Stimulated activated naive CD8-positive, alpha-beta T cell treated with anti-CD3 and anti-CD28 coated beads, Interleukin-15, Interleukin-2, amounts not matched to agents 100 ng/mL and 50 ng/mL, for 24 hours (primary cell): Measurements from ENCODE around the gene NAGLU.
"Not testable (repeated sequence)": the region's sequence is repeated elsewhere in the genome, so short reads cannot be mapped to it uniquely, and the experiment has no call there.

Source experiments
- H3K27ac Mint-ChIP-seq: one replicate; pipeline ENCODE4 v1.8.0; 2021; ENCODE audit warnings: mild to moderate bottlenecking, mixed read lengths
- H3K27me3 Mint-ChIP-seq: one replicate; pipeline ENCODE4 v1.8.0; 2021; ENCODE audit warnings: mixed read lengths
- H3K36me3 Mint-ChIP-seq: one replicate; pipeline ENCODE4 v1.8.0; 2021; ENCODE audit warnings: low read depth, mixed read lengths
- H3K4me1 Mint-ChIP-seq: one replicate; pipeline ENCODE4 v1.8.0; 2021; ENCODE audit warnings: low read depth, mixed read lengths
- H3K4me3 Mint-ChIP-seq: one replicate; pipeline ENCODE4 v1.8.0; 2021; ENCODE audit warnings: mild to moderate bottlenecking, mixed read lengths
- H3K9me3 Mint-ChIP-seq: one replicate; pipeline ENCODE4 v1.8.0; 2021; ENCODE audit warnings: mixed read lengths

NAGLU gene

DNA sequence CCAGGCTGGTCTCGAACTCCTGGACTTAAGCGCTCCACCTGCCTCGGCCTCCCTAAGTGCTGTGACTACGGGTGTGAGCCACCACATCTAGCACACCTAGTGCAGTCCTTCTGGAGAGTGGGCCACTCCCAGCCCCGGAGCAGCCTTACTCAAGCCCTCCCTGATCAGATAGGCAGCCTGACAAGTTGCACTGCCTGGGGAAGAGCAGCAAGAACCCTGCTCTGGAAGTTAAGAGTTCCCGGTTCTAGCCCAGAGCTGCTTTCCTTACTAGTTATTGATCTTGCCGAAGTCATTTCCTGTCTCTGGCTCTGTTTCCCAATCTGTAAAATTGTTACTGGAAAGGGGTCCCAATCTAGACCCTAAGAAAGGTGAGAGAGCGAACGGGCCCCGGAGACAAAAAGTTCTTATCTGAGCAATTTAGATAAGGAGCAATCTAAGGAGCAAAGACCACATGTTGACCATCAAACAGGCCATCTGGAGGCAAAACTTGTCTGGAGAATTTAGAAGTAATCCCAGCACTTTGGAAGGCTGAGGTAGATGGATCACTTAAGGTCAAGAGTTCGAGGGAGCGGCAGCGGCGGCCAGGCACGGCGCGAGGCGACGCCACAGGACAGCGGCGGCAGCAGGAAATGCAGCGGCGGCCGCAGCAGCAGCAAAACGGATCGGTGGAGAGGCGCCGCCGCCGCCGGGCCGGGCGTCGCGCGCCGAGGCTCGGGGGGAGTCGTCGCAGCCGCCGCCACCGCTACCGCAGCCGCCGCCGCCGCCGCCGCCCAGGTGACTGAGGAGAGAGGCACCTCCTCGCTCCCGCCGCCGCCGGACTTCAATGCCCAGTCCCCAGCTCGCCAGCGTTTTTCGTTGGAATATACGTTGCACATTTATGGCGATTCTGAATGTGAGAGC is 4.3 kb upstream of the NAGLU start:
- H3K36me3 Mint-ChIP-seq, result no peaks in the 10 kb centered on the region

GRCh38 chr17:42535155-42536047 is 640 bp upstream of the NAGLU start:
- Mint-ChIP-seq H3K36me3 (peaks cover 3% of the 10 kb centered on the region), H3K4me3 (peak overlapping the region; percentile 88), H3K27ac (peak overlapping the region; percentile 87), H3K27me3 (peaks cover 4% of the 10 kb centered on the region), H3K4me1 (peaks cover 45% of the 10 kb centered on the region), H3K9me3 (no peaks in the 10 kb centered on the region)

More for the DNA sequence above, 4.3 kb upstream of the NAGLU start:
- H3K4me1 Mint-ChIP-seq, result peaks cover 44% of the 10 kb centered on the region
- no peaks in the 10 kb centered on the region for H3K9me3 Mint-ChIP-seq
- H3K27ac Mint-ChIP-seq, result peak overlapping the region; percentile 68
- peak overlapping the region; percentile 81 for H3K4me3 Mint-ChIP-seq
- peaks cover 4% of the 10 kb centered on the region for H3K27me3 Mint-ChIP-seq

GRCh38 chr17:42536372-42537155 is 523 bp downstream of the NAGLU start:
- Mint-ChIP-seq H3K36me3 (peaks cover 6% of the 10 kb centered on the region), H3K27me3 (peaks cover 4% of the 10 kb centered on the region), H3K9me3 (no peaks in the 10 kb centered on the region), H3K4me3 (peak overlapping the region; percentile 89), H3K27ac (peak overlapping the region; percentile 63), H3K4me1 (peaks cover 45% of the 10 kb centered on the region)

DNA sequence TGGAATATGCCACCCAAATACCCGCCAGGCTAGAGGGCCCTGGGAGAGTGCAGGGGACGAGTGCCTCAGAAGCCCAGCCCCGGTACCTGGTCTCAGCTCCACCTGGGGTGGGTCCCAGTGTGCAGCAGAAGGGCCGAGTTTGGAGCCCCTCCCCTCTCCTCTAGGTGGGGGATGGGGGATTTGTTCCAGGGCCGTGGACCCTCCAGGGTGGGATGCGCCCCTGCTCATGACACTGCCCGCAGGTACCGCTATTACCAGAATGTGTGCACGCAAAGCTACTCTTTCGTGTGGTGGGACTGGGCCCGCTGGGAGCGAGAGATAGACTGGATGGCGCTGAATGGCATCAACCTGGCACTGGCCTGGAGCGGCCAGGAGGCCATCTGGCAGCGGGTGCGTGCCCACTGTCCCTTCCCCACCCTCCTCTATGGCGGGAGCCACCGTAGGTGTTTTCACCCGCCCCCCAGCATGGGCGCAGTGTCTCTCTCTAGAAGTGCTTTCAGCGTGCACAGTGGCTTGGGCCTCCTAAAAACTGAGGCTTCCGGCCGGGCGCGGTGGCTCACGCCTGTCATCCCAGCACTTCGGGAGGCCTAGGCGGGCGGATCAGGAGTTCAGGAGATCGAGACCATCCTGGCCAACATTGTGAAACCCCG is 1.2 kb downstream of the NAGLU start:
- Mint-ChIP-seq H3K27me3 (peaks cover 4% of the 10 kb centered on the region), H3K9me3 (no peaks in the 10 kb centered on the region), H3K4me1 (peaks cover 43% of the 10 kb centered on the region), H3K4me3 (peak overlapping the region; percentile 89), H3K27ac (no peak overlapping the region), H3K36me3 (peaks cover 7% of the 10 kb centered on the region)

DNA sequence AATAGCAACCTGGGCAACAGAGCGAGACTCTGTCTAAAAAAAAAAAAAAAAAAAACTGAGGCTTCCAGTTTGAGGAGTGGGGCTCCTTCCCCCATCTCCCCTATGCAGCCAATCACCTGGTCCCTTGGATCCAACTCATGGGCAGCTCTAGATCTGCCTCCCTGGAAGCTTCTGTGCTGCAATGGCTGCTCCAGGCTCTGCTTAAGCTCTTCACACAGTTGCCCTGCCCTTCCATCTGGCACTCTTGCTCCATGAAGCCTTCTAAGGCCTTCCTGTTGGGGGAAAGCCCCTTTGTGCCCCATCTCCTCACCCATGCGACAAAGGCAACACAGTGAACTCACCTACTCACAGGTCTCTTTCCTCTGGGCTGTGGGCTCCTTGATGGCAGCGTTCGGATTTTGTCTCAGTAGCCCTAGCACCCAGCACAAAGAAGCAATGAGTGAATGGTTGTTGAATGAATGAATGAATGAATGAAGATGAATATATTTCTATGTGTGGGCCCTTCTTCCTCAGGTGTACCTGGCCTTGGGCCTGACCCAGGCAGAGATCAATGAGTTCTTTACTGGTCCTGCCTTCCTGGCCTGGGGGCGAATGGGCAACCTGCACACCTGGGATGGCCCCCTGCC is 1.9 kb downstream of the NAGLU start:
- H3K4me3 Mint-ChIP-seq, result peak overlapping the region; percentile 64
- H3K4me1 Mint-ChIP-seq, result peaks cover 43% of the 10 kb centered on the region
- H3K36me3 Mint-ChIP-seq, result peaks cover 7% of the 10 kb centered on the region
- H3K27ac Mint-ChIP-seq, result no peak overlapping the region
- H3K27me3 Mint-ChIP-seq, result peaks cover 4% of the 10 kb centered on the region
- no peaks in the 10 kb centered on the region for H3K9me3 Mint-ChIP-seq

DNA sequence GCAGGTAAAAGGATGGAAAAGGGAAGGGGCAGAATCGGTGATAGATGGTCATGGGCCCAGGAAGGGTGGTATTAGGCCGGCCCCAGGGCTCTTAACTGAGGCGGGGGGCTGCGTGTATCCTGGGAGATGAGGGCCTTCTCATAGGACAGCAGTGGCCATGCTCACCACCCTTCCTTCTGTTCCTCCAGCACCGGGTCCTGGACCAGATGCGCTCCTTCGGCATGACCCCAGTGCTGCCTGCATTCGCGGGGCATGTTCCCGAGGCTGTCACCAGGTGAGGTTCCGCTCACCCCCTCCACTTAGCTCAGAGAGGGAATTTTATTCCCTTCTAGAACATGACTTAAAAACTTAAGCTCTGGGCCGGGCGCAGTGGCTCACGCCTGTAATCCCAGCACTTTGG is 2.4 kb downstream of the NAGLU start:
- Mint-ChIP-seq H3K36me3 (peaks cover 7% of the 10 kb centered on the region), H3K4me1 (peaks cover 43% of the 10 kb centered on the region), H3K27me3 (peaks cover 2% of the 10 kb centered on the region), H3K27ac (no peak overlapping the region), H3K4me3 (no peak overlapping the region), H3K9me3 (no peaks in the 10 kb centered on the region)

- peaks cover 38% of the 10 kb centered on the region for H3K4me1 Mint-ChIP-seq
- H3K9me3 Mint-ChIP-seq, H3K27ac Mint-ChIP-seq, H3K27me3 Mint-ChIP-seq, H3K4me3 Mint-ChIP-seq: not testable (repeated sequence)
- H3K36me3 Mint-ChIP-seq, result peaks cover 11% of the 10 kb centered on the region
Observed at GRCh38 chr17:42540558-42540957, 4.5 kb downstream of the NAGLU start.

- Mint-ChIP-seq H3K4me1 (peaks cover 35% of the 10 kb centered on the region), H3K4me3 (no peak overlapping the region), H3K9me3 (no peaks in the 10 kb centered on the region), H3K27me3 (no peaks in the 10 kb centered on the region), H3K36me3 (peaks cover 11% of the 10 kb centered on the region), H3K27ac (peak overlapping the region; percentile 50)
Observed at GRCh38 chr17:42541041-42541833, 5.2 kb downstream of the NAGLU start.

- Mint-ChIP-seq H3K36me3 (peaks cover 11% of the 10 kb centered on the region), H3K4me1 (peaks cover 24% of the 10 kb centered on the region), H3K4me3 (no peak overlapping the region), H3K9me3 (no peaks in the 10 kb centered on the region), H3K27me3 (no peaks in the 10 kb centered on the region), H3K27ac (no peak overlapping the region)
Observed at GRCh38 chr17:42543190-42544079, 7.4 kb downstream of the NAGLU start.

DNA sequence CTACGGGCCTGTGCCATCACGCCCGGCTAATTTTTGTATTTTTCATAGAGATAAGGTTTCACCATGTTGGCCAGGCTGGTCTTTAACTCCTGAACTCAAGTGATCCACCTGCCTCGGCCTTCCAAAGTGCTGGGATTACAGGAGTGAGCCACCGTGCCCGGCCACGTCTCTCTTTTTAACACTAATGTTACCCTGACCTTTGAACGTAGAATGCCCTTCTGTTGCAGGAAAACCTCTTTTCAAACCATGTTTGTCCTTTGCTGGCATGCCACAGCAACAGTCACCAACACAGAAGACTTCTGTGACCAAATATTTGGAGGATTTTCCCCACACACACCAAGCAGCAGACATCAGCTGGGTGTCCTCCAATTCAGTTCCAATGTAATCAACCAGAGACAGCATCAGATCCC is 8.8 kb downstream of the NAGLU start:
- no peaks in the 10 kb centered on the region for H3K27me3 Mint-ChIP-seq
- no peaks in the 10 kb centered on the region for H3K9me3 Mint-ChIP-seq
- peaks cover 25% of the 10 kb centered on the region for H3K4me1 Mint-ChIP-seq
- no peak overlapping the region for H3K4me3 Mint-ChIP-seq
- H3K36me3 Mint-ChIP-seq, result peaks cover 10% of the 10 kb centered on the region
- peak overlapping the region; percentile 7 for H3K27ac Mint-ChIP-seq

DNA sequence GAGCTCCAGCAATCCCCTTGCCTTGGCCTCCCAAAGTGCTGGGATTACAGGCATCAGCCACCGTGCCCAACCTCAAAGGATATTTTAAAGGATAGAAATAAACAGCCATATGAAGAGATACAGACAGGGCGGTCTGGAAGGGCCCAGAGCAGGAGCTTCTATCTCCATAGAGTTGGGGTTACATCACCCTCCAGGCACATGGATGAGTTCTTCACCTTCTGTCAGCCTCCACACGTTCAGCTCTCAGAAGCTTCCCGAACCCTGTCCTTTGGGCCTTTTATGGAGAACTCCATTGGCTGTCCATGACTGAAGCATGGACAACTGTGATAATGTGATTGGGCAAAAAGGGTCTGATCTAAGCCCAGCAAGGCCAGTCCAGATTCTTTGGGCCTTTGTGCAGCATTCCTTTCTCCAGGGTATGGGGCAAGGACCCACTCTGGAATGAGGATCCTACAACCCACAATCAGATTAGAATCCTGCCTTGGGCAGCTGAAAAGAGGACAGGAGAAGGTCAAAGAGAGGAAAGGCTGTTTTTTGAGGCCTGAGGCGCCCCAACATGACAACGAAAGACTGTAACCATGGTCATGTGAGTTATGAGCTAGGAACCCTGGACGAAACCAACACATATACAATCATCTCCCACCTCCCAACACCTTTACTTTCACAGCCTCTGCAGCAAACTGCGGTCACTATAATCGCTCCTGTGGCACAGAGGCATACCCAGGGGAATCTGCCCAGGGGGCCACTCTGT is 9.9 kb downstream of the NAGLU start:
- H3K4me1 Mint-ChIP-seq, result peaks cover 16% of the 10 kb centered on the region
- H3K9me3 Mint-ChIP-seq, H3K4me3 Mint-ChIP-seq, H3K27me3 Mint-ChIP-seq, H3K27ac Mint-ChIP-seq: not testable (repeated sequence)
- H3K36me3 Mint-ChIP-seq, result peaks cover 11% of the 10 kb centered on the region

DNA sequence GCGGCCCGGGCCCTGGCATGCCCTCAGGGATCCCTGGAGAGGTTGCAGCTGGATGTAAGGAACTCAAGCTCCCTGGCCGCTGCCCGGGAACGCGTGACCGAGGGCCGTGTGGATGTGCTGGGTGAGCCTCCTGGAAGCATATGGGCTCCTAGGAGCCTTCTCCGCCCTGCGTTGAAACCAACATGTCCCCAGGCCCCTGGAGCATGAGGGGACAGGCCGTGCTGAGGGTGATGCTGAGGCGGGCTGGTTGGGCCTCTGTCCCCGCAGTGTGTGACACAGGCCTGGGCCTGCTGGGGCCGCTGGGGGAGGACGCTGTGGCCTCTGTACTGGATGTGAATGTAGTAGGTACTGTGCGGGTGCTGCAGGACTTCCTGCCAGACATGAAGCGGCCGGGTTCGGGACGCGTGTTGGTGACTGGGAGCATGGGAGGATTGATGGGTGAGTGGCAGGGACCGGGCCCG is 11.0 kb downstream of the NAGLU start:
- H3K27ac Mint-ChIP-seq, result no peak overlapping the region
- no peaks in the 10 kb centered on the region for H3K27me3 Mint-ChIP-seq
- no peak overlapping the region for H3K4me3 Mint-ChIP-seq
- H3K4me1 Mint-ChIP-seq, result peaks cover 8% of the 10 kb centered on the region
- H3K36me3 Mint-ChIP-seq, result peaks cover 8% of the 10 kb centered on the region
- no peaks in the 10 kb centered on the region for H3K9me3 Mint-ChIP-seq
